ENCODE results near the gene KCNMA1. TPM values are rescaled to one million over a fixed set of nuclear protein-coding genes. Genes with fewer than 3 reads are reported as not detected.

The KCNMA1 gene
- total and polyA plus RNA-seq, 7 experiments from 2014 or later = 0.42 TPM; not detected in 6

DNA sequence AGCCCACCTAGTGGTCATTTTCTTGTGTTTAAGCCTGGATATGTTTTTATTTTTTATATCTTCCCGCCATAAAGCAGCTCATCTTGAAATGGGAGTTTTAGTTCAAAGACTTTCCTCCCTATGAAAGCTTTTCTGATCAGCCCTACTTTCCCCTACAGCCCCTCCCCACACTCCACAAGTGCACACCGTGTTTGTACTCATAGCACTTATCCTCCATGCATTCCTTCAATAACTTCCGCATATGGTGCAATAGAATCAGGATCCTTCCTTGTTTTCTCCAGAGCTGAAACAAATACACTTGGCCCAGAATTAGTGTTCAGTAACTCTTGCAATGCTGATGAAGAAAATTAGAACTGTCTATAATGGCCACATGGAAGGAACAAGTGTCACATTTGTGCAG lies 235.9 kb downstream of the KCNMA1 start:
- Mint-ChIP-seq H3K4me1 (no peaks in the 10 kb centered on the region), H3K27me3 (peaks cover 0 to 32% (median 18%) of the 10 kb centered on the region in 5 donors), H3K9me3 (peaks cover 0 to 4% (median 0%) of the 10 kb centered on the region in 11 donors), H3K27ac (no peak overlapping the region), H3K36me3 (no peaks in the 10 kb centered on the region), H3K4me3 (no peak overlapping the region)
- H3K27ac ChIP-seq (ENCODE audit: low read depth, low read length) = no peak overlapping the region
- H3K4me1 ChIP-seq (ENCODE audit: control insufficient read depth in 2 of 2, insufficient read depth in 2 of 2, low read length in 2 of 2) = no peaks in the 10 kb centered on the region
- ATAC-seq (no peak), DNase-seq (no peak)
- POLR2A ChIA-PET = no interaction called here
- H3K4me3 ChIP-seq (ENCODE audit: low read length) = no peak overlapping the region
- H3K27me3 ChIP-seq (ENCODE audit: control insufficient read depth in 2 of 2, insufficient read depth in 2 of 2, low read length in 2 of 2) = no peaks in the 10 kb centered on the region
- H3K36me3 ChIP-seq (ENCODE audit: control insufficient read depth in 2 of 3, insufficient read depth in 3 of 3, low read length in 3 of 3) = no peaks in the 10 kb centered on the region
- intact Hi-C loops (cut with micrococcal nuclease) = no loop called here
- no peaks in the 10 kb centered on the region for H3K9me3 ChIP-seq (ENCODE audit: control insufficient read depth in 2 of 3, low read length in 3 of 3)
- CTCF ChIA-PET = no interaction called here

DNA sequence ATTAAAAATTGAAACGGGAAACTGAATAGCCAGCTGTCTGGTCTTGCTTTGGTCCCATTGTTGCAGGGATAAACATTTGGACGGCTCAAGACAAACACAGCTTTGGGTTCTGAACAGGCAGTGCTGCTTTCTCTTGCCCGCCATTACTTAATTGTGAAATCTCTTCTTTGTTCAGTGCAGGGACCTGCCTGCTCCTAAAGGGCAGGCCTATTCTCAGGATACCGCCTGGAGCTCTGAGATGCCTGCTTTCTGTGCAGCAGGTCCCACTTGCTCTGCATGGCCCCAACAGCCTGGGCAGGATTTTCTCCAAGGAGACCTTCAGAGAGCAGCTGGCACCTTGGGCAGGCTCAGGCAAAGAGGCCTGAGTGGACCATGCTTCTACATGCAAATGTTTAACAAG lies 237.6 kb downstream of the KCNMA1 start:
- ChIA-PET CTCF (no interaction called here), POLR2A (no interaction called here)
- Mint-ChIP-seq H3K4me3 (no peak overlapping the region), H3K27ac (no peak overlapping the region), H3K4me1 (no peaks in the 10 kb centered on the region), H3K9me3 (peaks cover 0 to 4% (median 0%) of the 10 kb centered on the region in 11 donors), H3K36me3 (no peaks in the 10 kb centered on the region), H3K27me3 (peaks cover 0 to 32% (median 16%) of the 10 kb centered on the region in 5 donors)
- no peak overlapping the region for H3K27ac ChIP-seq (ENCODE audit: low read depth, low read length)
- no peaks in the 10 kb centered on the region for H3K36me3 ChIP-seq (ENCODE audit: control insufficient read depth in 2 of 3, insufficient read depth in 3 of 3, low read length in 3 of 3)
- H3K4me1 ChIP-seq (ENCODE audit: control insufficient read depth in 2 of 2, insufficient read depth in 2 of 2, low read length in 2 of 2) = no peaks in the 10 kb centered on the region
- H3K9me3 ChIP-seq (ENCODE audit: control insufficient read depth in 2 of 3, low read length in 3 of 3) = no peaks in the 10 kb centered on the region
- ATAC-seq = no peak
- no peak overlapping the region for H3K4me3 ChIP-seq (ENCODE audit: low read length)
- H3K27me3 ChIP-seq (ENCODE audit: control insufficient read depth in 2 of 2, insufficient read depth in 2 of 2, low read length in 2 of 2) = no peaks in the 10 kb centered on the region
- intact Hi-C loops (cut with micrococcal nuclease) = no loop called here
- no peak for DNase-seq

DNA sequence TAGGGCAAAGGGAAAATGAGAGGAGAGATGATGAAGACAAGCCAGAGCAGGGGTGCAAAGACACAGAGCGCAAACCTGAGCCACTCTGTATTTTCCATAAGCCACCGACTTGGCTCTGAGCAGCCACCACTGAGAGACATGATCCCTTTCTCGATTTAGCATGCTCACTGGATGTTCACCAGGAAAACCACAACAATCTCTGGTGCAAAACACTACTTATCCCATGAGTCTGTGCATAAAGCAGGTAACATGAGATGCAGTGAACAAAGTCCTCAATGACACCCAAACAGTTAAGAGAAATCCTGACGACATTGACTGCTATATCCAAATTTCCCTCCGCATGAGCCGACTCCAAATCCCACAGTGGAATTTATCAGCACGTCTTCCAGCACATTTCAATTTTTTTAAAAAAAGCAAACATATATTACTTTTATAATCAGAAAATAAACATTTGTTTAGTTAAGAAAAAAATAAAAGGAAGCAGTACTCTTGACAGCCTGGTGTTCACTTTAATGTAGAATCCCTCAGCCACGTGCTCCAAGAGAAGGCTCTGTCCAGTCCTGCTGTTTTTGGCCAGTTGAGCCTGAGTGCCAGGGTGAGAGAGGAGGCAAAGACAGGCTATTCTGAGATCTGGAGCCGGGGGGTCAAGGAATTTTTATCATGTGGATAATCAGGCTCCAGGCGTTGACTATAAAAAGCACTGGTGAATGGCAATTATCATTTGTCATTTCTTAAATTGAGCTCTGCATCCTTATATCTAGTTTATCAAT lies 238.4 kb downstream of the KCNMA1 start:
- DNase-seq (no peak), ATAC-seq (no peak)
- Mint-ChIP-seq H3K27me3 (peaks cover 0 to 32% (median 13%) of the 10 kb centered on the region in 5 donors), H3K4me1 (no peaks in the 10 kb centered on the region), H3K27ac (no peak overlapping the region), H3K4me3 (no peak overlapping the region), H3K9me3 (peaks cover 0 to 4% (median 0%) of the 10 kb centered on the region in 11 donors), H3K36me3 (no peaks in the 10 kb centered on the region)
- Histone ChIP-seq H3K27me3 (ENCODE audit: control insufficient read depth in 2 of 2, insufficient read depth in 2 of 2, low read length in 2 of 2) (no peaks in the 10 kb centered on the region), H3K4me1 (ENCODE audit: control insufficient read depth in 2 of 2, insufficient read depth in 2 of 2, low read length in 2 of 2) (no peaks in the 10 kb centered on the region), H3K36me3 (ENCODE audit: control insufficient read depth in 2 of 3, insufficient read depth in 3 of 3, low read length in 3 of 3) (no peaks in the 10 kb centered on the region), H3K9me3 (ENCODE audit: control insufficient read depth in 2 of 3, low read length in 3 of 3) (no peaks in the 10 kb centered on the region), H3K4me3 (ENCODE audit: low read length) (no peak overlapping the region), H3K27ac (ENCODE audit: low read depth, low read length) (no peak overlapping the region)
- intact Hi-C loops (cut with micrococcal nuclease) = no loop called here
- CTCF ChIA-PET = no interaction called here
- POLR2A ChIA-PET = no interaction called here

DNA sequence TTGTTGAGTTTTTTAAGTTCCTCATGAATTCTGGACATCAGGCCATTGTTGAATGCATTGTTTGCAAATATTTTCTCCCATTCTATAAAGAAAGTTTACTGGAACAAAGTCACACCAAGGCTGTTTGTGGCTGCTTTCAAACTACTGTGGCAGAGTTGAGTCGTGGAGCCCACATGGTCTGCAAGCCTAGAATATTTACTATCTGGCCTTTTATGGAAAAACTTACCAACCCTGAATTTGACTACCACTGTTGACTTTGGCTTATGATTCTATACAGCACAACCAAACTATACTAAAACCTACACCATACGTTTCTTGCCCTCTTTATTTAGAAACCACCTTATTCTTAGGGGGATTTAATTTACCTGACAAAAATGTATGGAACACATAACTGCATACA lies 239.1 kb downstream of the KCNMA1 start:
- peaks cover 0 to 30% (median 12%) of the 10 kb centered on the region in 5 donors for H3K27me3 Mint-ChIP-seq
- no peaks in the 10 kb centered on the region for H3K4me1 Mint-ChIP-seq
- no peaks in the 10 kb centered on the region for H3K27me3 ChIP-seq (ENCODE audit: control insufficient read depth in 2 of 2, insufficient read depth in 2 of 2, low read length in 2 of 2)
- no peak overlapping the region for H3K27ac Mint-ChIP-seq
- peaks cover 0 to 4% (median 0%) of the 10 kb centered on the region in 11 donors for H3K9me3 Mint-ChIP-seq
- ChIA-PET POLR2A (no interaction called here), CTCF (no interaction called here)
- no peak overlapping the region for H3K4me3 ChIP-seq (ENCODE audit: low read length)
- no peaks in the 10 kb centered on the region for H3K36me3 ChIP-seq (ENCODE audit: control insufficient read depth in 2 of 3, insufficient read depth in 3 of 3, low read length in 3 of 3)
- ATAC-seq = no peak
- intact Hi-C loops (cut with micrococcal nuclease) = no loop called here
- no peak overlapping the region for H3K27ac ChIP-seq (ENCODE audit: low read depth, low read length)
- H3K9me3 ChIP-seq (ENCODE audit: control insufficient read depth in 2 of 3, low read length in 3 of 3) = no peaks in the 10 kb centered on the region
- no peaks in the 10 kb centered on the region for H3K4me1 ChIP-seq (ENCODE audit: control insufficient read depth in 2 of 2, insufficient read depth in 2 of 2, low read length in 2 of 2)
- DNase-seq = no peak
- no peaks in the 10 kb centered on the region for H3K36me3 Mint-ChIP-seq
- H3K4me3 Mint-ChIP-seq = no peak overlapping the region

DNA sequence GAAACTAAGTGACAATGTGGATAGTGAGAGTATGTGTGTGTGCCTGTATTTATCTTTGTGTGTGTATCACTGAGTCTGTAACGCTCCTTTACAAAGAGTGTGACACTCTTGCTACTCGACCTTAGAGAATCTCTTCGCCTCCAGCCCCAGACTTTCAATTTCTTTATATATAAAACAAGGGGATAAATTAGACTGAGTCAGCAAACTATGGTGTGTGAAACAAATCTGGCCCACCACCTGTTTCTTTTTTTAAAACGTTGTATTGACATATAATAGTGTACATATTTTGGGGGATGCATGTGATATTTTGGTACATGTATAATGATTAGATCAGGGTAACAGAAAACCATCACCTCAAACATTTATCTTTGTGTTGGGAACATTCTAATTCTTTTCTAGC lies 240.5 kb downstream of the KCNMA1 start:
- peaks cover 0 to 2% (median 0%) of the 10 kb centered on the region in 11 donors for H3K9me3 Mint-ChIP-seq
- H3K4me3 Mint-ChIP-seq = no peak overlapping the region
- no peaks in the 10 kb centered on the region for H3K4me1 Mint-ChIP-seq
- H3K27me3 Mint-ChIP-seq = peaks cover 0 to 20% (median 6%) of the 10 kb centered on the region in 5 donors
- no peak overlapping the region for H3K27ac Mint-ChIP-seq
- Histone ChIP-seq H3K27ac (ENCODE audit: low read depth, low read length) (no peak overlapping the region), H3K4me3 (ENCODE audit: low read length) (no peak overlapping the region), H3K36me3 (ENCODE audit: control insufficient read depth in 2 of 3, insufficient read depth in 3 of 3, low read length in 3 of 3) (no peaks in the 10 kb centered on the region), H3K27me3 (ENCODE audit: control insufficient read depth in 2 of 2, insufficient read depth in 2 of 2, low read length in 2 of 2) (no peaks in the 10 kb centered on the region), H3K9me3 (ENCODE audit: control insufficient read depth in 2 of 3, low read length in 3 of 3) (no peaks in the 10 kb centered on the region), H3K4me1 (ENCODE audit: control insufficient read depth in 2 of 2, insufficient read depth in 2 of 2, low read length in 2 of 2) (no peaks in the 10 kb centered on the region)
- POLR2A ChIA-PET = no interaction called here
- H3K36me3 Mint-ChIP-seq = no peaks in the 10 kb centered on the region
- no peak for ATAC-seq
- DNase-seq = no peak
- intact Hi-C loops (cut with micrococcal nuclease) = no loop called here
- CTCF ChIA-PET = no interaction called here

DNA sequence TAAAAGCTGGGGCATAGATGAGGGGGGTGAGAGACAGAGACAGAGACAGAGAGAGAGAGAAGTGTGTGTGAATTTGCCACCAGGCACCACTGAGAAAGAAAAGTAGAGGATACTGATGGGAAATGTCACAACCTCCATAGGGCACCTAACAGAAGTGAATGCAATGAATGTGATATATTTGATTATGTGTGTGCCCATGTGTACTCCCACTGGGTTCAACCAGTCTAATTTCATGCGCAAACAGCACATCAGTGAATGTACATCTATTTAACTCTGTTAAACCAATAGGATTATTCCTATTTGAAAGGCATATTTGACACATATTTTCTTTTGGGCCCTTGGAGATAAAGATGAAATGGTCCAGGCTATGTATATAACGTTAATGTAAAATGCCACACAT lies 241.3 kb downstream of the KCNMA1 start:
- intact Hi-C loops (cut with micrococcal nuclease) = no loop called here
- H3K9me3 ChIP-seq (ENCODE audit: control insufficient read depth in 2 of 3, low read length in 3 of 3) = no peaks in the 10 kb centered on the region
- no peak overlapping the region for H3K4me3 Mint-ChIP-seq
- H3K27me3 ChIP-seq (ENCODE audit: control insufficient read depth in 2 of 2, insufficient read depth in 2 of 2, low read length in 2 of 2) = no peaks in the 10 kb centered on the region
- CTCF ChIA-PET = no interaction called here
- H3K27ac ChIP-seq (ENCODE audit: low read depth, low read length) = no peak overlapping the region
- peaks cover 0 to 12% (median 0%) of the 10 kb centered on the region in 5 donors for H3K27me3 Mint-ChIP-seq
- DNase-seq (no peak), ATAC-seq (no peak)
- H3K36me3 ChIP-seq (ENCODE audit: control insufficient read depth in 2 of 3, insufficient read depth in 3 of 3, low read length in 3 of 3) = no peaks in the 10 kb centered on the region
- H3K4me1 ChIP-seq (ENCODE audit: control insufficient read depth in 2 of 2, insufficient read depth in 2 of 2, low read length in 2 of 2) = no peaks in the 10 kb centered on the region
- no peak overlapping the region for H3K4me3 ChIP-seq (ENCODE audit: low read length)
- H3K9me3 Mint-ChIP-seq = peaks cover 0 to 2% (median 0%) of the 10 kb centered on the region in 11 donors
- H3K4me1 Mint-ChIP-seq = no peaks in the 10 kb centered on the region
- H3K27ac Mint-ChIP-seq = no peak overlapping the region
- POLR2A ChIA-PET = no interaction called here
- H3K36me3 Mint-ChIP-seq = no peaks in the 10 kb centered on the region

DNA sequence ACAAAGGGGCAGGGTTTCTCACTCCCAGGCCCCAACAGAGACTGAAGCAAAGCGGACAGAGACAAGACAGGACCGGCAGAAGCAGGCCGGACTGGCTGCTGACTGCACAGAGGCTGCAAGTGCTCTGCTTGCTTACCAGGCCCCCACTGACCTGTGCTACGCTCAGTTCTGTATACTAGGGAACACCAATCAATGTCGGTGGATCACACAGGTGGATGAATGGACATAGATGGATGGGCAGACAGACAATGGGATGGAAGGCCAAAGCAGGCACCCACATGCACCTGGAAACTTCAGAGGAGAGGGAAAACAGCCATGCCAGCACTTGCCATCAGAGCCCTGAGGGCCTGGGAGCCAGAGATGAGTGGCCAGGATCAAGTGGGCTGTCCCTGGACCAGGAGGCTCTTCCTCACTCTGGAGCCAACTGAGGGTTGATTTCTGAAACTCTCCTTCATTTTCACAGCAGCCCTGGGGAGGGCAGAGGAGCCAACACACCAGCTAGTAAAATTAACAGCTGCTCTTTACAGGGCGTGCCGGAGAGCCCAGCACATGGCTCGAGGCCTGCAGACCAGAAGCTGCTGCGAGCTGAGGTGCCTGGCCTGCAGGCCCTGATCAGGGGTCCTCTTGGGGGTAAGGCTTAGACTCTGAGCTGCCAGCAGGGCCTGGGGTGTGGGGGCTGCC lies 243.6 kb downstream of the KCNMA1 start:
- peaks cover 0 to 16% (median 0%) of the 10 kb centered on the region in 5 donors for H3K27me3 Mint-ChIP-seq
- H3K36me3 Mint-ChIP-seq = no peaks in the 10 kb centered on the region
- H3K9me3 Mint-ChIP-seq = peaks cover 0 to 2% (median 0%) of the 10 kb centered on the region in 11 donors
- H3K4me1 Mint-ChIP-seq = no peaks in the 10 kb centered on the region
- ATAC-seq (no peak), DNase-seq (no peak)
- Histone ChIP-seq H3K9me3 (ENCODE audit: control insufficient read depth in 2 of 3, low read length in 3 of 3) (no peaks in the 10 kb centered on the region), H3K27me3 (ENCODE audit: control insufficient read depth in 2 of 2, insufficient read depth in 2 of 2, low read length in 2 of 2) (no peaks in the 10 kb centered on the region), H3K27ac (ENCODE audit: low read depth, low read length) (no peak overlapping the region), H3K36me3 (ENCODE audit: control insufficient read depth in 2 of 3, insufficient read depth in 3 of 3, low read length in 3 of 3) (no peaks in the 10 kb centered on the region), H3K4me1 (ENCODE audit: control insufficient read depth in 2 of 2, insufficient read depth in 2 of 2, low read length in 2 of 2) (no peaks in the 10 kb centered on the region), H3K4me3 (ENCODE audit: low read length) (no peak overlapping the region)
- no peak overlapping the region for H3K4me3 Mint-ChIP-seq
- no peak overlapping the region for H3K27ac Mint-ChIP-seq
- CTCF ChIA-PET = no interaction called here
- POLR2A ChIA-PET = no interaction called here
- intact Hi-C loops (cut with micrococcal nuclease) = loop anchor here in 1 of 2 donors (5.0 kb wide), 1 partner anchor 248 kb away; no protein-coding TSS in a partner anchor

Measured in naive thymus-derived CD4-positive, alpha-beta T cell (primary cell).